Measurements from ENCODE around the gene TGFBR1.
"Not testable (repeated sequence)": the region's sequence is repeated elsewhere in the genome, so short reads cannot be mapped to it uniquely, and the experiment has no call there.

TGFBR1 gene

GRCh38 chr9:99076483-99077171, 28.3 kb upstream of the TGFBR1 start:
- no peak for DNase-seq

- DNase-seq, result no peak
These were observed 26.2 kb upstream of the TGFBR1 start for GRCh38 chr9:99078717-99079116.

GRCh38 chr9:99079542-99079941, 25.4 kb upstream of the TGFBR1 start:
- DNase-seq, result no peak

GRCh38 chr9:99083051-99083450, 21.9 kb upstream of the TGFBR1 start:
- no peak for DNase-seq

GRCh38 chr9:99085949-99086948, 18.7 kb upstream of the TGFBR1 start:
- no peak for DNase-seq

- no peak for DNase-seq
These were observed 17.5 kb upstream of the TGFBR1 start for GRCh38 chr9:99087462-99087861.

- no peak for DNase-seq
These were observed 14.4 kb upstream of the TGFBR1 start for GRCh38 chr9:99090336-99091130.

- DNase-seq, result no peak
These were observed 12.0 kb upstream of the TGFBR1 start for GRCh38 chr9:99092643-99093491.

- DNase-seq, result no peak
These were observed 11.5 kb upstream of the TGFBR1 start for GRCh38 chr9:99093492-99093791.

- DNase-seq, result no peak
These were observed 9.3 kb upstream of the TGFBR1 start for GRCh38 chr9:99095565-99095964.

GRCh38 chr9:99096409-99096808, 8.5 kb upstream of the TGFBR1 start:
- no peak for DNase-seq

- not testable (repeated sequence) for DNase-seq
These were observed 4.9 kb upstream of the TGFBR1 start for GRCh38 chr9:99099806-99100585.

- DNase-seq, result no peak
These were observed 3.6 kb upstream of the TGFBR1 start for GRCh38 chr9:99101271-99101670.

GRCh38 chr9:99101812-99102211, 3.1 kb upstream of the TGFBR1 start:
- DNase-seq, result no peak

GRCh38 chr9:99103054-99103895, 1.6 kb upstream of the TGFBR1 start:
- DNase-seq, result no peak

- peak; percentile 77 for DNase-seq
These were observed 933 bp upstream of the TGFBR1 start for GRCh38 chr9:99103901-99104458.

- DNase-seq, result peak; percentile 81
These were observed 485 bp downstream of the TGFBR1 start for GRCh38 chr9:99105152-99106043.

GRCh38 chr9:99106044-99106375, 1.1 kb downstream of the TGFBR1 start:
- DNase-seq, result no peak

- DNase-seq, result no peak
These were observed 2.5 kb downstream of the TGFBR1 start for GRCh38 chr9:99107421-99107820.
